ENCODE results near the gene FAM237A. TPM values are rescaled to one million over a fixed set of nuclear protein-coding genes. Genes with fewer than 3 reads are reported as not detected.

FAM237A gene
- total RNA-seq, 4 donors from 2014 or later: not detected

- Histone ChIP-seq H3K4me1 (no peaks in the 10 kb centered on the region), H3K27me3 (no peaks in the 10 kb centered on the region), H3K4me3 (no peak overlapping the region), H3K27ac (no peak overlapping the region), H3K9me3 (no peaks in the 10 kb centered on the region), H3K36me3 (peaks cover 0 to 11% of the 10 kb centered on the region in 2 donors)
- 88 to 93% methylated on average over 6 of the region's 6 CpGs for WGBS, 2 donors (ENCODE audit: low coverage in 1 of 2)
- TF ChIP-seq POLR2AphosphoS5 (IDR thresholded peaks at IDR 0.05) (no peak), POLR2A (IDR thresholded peaks at IDR 0.05) (no peak), EP300 (IDR thresholded peaks at IDR 0.05) (no peak), CTCF (IDR thresholded peaks at IDR 0.05) (no peak)
- no peak for ATAC-seq
These were observed 31.1 kb upstream of the FAM237A start for GRCh38 chr2:206611191-206611590.

- no peak for ATAC-seq
- TF ChIP-seq EP300 (IDR thresholded peaks at IDR 0.05) (no peak), POLR2A (IDR thresholded peaks at IDR 0.05) (no peak), POLR2AphosphoS5 (IDR thresholded peaks at IDR 0.05) (no peak), CTCF (IDR thresholded peaks at IDR 0.05) (no peak)
- Histone ChIP-seq H3K27me3 (no peaks in the 10 kb centered on the region), H3K9me3 (no peaks in the 10 kb centered on the region), H3K27ac (no peak overlapping the region), H3K36me3 (peaks cover 0 to 11% of the 10 kb centered on the region in 2 donors), H3K4me1 (no peaks in the 10 kb centered on the region), H3K4me3 (no peak overlapping the region)
- 26 to 56% methylated on average over 3 of the region's 3 CpGs for WGBS, 2 donors (ENCODE audit: low coverage in 1 of 2)
These were observed 30.6 kb upstream of the FAM237A start for GRCh38 chr2:206611736-206612135.

- TF ChIP-seq POLR2A (IDR thresholded peaks at IDR 0.05) (no peak), POLR2AphosphoS5 (IDR thresholded peaks at IDR 0.05) (no peak), CTCF (IDR thresholded peaks at IDR 0.05) (no peak), EP300 (IDR thresholded peaks at IDR 0.05) (no peak)
- H3K4me1 ChIP-seq: no peaks in the 10 kb centered on the region
- H3K27me3 ChIP-seq: no peaks in the 10 kb centered on the region
- WGBS, 2 donors (ENCODE audit: low coverage in 1 of 2): 70 to 83% methylated on average over 3 to 5 of the region's 6 CpGs
- no peak overlapping the region for H3K4me3 ChIP-seq
- H3K9me3 ChIP-seq: no peaks in the 10 kb centered on the region
- H3K36me3 ChIP-seq: peaks cover 0 to 11% of the 10 kb centered on the region in 2 donors
- ATAC-seq: no peak
- no peak overlapping the region for H3K27ac ChIP-seq
These were observed 27.5 kb upstream of the FAM237A start for GRCh38 chr2:206614811-206615210.

GRCh38 chr2:206615417-206616089, 26.7 kb upstream of the FAM237A start:
- 84 to 89% methylated on average over 5 of the region's 7 CpGs for WGBS, 2 donors (ENCODE audit: low coverage in 1 of 2)
- TF ChIP-seq CTCF (IDR thresholded peaks at IDR 0.05) (no peak), POLR2AphosphoS5 (IDR thresholded peaks at IDR 0.05) (no peak), POLR2A (IDR thresholded peaks at IDR 0.05) (no peak), EP300 (IDR thresholded peaks at IDR 0.05) (no peak)
- H3K27ac ChIP-seq: no peak overlapping the region

GRCh38 chr2:206616151-206616550, 26.1 kb upstream of the FAM237A start:
- peaks cover 0 to 11% of the 10 kb centered on the region in 2 donors for H3K36me3 ChIP-seq
- no peak for ATAC-seq
- TF ChIP-seq EP300 (IDR thresholded peaks at IDR 0.05) (no peak), POLR2AphosphoS5 (IDR thresholded peaks at IDR 0.05) (no peak), CTCF (IDR thresholded peaks at IDR 0.05) (no peak), POLR2A (IDR thresholded peaks at IDR 0.05) (no peak)

More at GRCh38 chr2:206615417-206616089, 26.7 kb upstream of the FAM237A start:
- Histone ChIP-seq H3K4me3 (no peak overlapping the region), H3K9me3 (no peaks in the 10 kb centered on the region), H3K36me3 (peaks cover 0 to 11% of the 10 kb centered on the region in 2 donors), H3K4me1 (no peaks in the 10 kb centered on the region), H3K27me3 (no peaks in the 10 kb centered on the region)
- ATAC-seq: no peak

More at GRCh38 chr2:206616151-206616550, 26.1 kb upstream of the FAM237A start:
- H3K27me3 ChIP-seq: no peaks in the 10 kb centered on the region
- H3K9me3 ChIP-seq: no peaks in the 10 kb centered on the region
- no peak overlapping the region for H3K27ac ChIP-seq
- no peak overlapping the region for H3K4me3 ChIP-seq
- no peaks in the 10 kb centered on the region for H3K4me1 ChIP-seq
- WGBS, 2 donors (ENCODE audit: low coverage in 1 of 2): 15 to 55% methylated on average over 1 to 2 of the region's 2 CpGs
